OCI-LY1 (cell line): ENCODE data around the gene SLC26A11.

Experiments
- EZH2 ChIP-seq: fragments of 200-600 bp; sonication (generic), shearing (Covaris generic); IDR thresholded peaks from 2 replicates; pipeline ENCODE4 v1.8.0; 2017; ENCODE audit warnings: borderline replicate concordance, mixed run types, mild to moderate bottlenecking, antibody characterized with exemption, low read length, moderate library complexity, mixed read lengths
- TF ChIP-seq, protein P1 (sequence below): fragments of 200-600 bp; sonication (generic), shearing (Covaris generic); IDR thresholded peaks from 2 replicates; pipeline ENCODE4 v1.5.1; 2017; ENCODE audit warnings: mild to moderate bottlenecking, antibody characterized with exemption, low read length, moderate library complexity, mixed read lengths

- TF ChIP-seq, protein P1, sequence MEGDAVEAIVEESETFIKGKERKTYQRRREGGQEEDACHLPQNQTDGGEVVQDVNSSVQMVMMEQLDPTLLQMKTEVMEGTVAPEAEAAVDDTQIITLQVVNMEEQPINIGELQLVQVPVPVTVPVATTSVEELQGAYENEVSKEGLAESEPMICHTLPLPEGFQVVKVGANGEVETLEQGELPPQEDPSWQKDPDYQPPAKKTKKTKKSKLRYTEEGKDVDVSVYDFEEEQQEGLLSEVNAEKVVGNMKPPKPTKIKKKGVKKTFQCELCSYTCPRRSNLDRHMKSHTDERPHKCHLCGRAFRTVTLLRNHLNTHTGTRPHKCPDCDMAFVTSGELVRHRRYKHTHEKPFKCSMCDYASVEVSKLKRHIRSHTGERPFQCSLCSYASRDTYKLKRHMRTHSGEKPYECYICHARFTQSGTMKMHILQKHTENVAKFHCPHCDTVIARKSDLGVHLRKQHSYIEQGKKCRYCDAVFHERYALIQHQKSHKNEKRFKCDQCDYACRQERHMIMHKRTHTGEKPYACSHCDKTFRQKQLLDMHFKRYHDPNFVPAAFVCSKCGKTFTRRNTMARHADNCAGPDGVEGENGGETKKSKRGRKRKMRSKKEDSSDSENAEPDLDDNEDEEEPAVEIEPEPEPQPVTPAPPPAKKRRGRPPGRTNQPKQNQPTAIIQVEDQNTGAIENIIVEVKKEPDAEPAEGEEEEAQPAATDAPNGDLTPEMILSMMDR: no peak
- no peak for TF ChIP-seq EZH2
These were observed 6.6 kb upstream of the SLC26A11 start for GRCh38 chr17:80213643-80213975.
